ENCODE data around the gene CHST5.

Gene CHST5

GRCh38 chr16:75483222-75483621 lies 52.7 kb downstream of the CHST5 start:
- no peaks in the 10 kb centered on the region for H3K36me3 ChIP-seq (ENCODE audit: control insufficient read depth, insufficient read depth, low read length)
- H3K79me2 ChIP-seq: no peaks in the 10 kb centered on the region
- peak overlapping the region; percentile 72 for H2AFZ ChIP-seq
- H3K4me2 ChIP-seq (ENCODE audit: low read length): no peak overlapping the region
- H3K9me3 ChIP-seq (ENCODE audit: control insufficient read depth, low read length): no peaks in the 10 kb centered on the region
- no peak overlapping the region for H3K4me3 ChIP-seq (ENCODE audit: low read depth, low read length)
- H3K27me3 ChIP-seq (ENCODE audit: control insufficient read depth, insufficient read depth, low read length): peaks cover 3% of the 10 kb centered on the region
- peak overlapping the region; percentile 54 for H3K27ac ChIP-seq
- TF ChIP-seq, protein P1, sequence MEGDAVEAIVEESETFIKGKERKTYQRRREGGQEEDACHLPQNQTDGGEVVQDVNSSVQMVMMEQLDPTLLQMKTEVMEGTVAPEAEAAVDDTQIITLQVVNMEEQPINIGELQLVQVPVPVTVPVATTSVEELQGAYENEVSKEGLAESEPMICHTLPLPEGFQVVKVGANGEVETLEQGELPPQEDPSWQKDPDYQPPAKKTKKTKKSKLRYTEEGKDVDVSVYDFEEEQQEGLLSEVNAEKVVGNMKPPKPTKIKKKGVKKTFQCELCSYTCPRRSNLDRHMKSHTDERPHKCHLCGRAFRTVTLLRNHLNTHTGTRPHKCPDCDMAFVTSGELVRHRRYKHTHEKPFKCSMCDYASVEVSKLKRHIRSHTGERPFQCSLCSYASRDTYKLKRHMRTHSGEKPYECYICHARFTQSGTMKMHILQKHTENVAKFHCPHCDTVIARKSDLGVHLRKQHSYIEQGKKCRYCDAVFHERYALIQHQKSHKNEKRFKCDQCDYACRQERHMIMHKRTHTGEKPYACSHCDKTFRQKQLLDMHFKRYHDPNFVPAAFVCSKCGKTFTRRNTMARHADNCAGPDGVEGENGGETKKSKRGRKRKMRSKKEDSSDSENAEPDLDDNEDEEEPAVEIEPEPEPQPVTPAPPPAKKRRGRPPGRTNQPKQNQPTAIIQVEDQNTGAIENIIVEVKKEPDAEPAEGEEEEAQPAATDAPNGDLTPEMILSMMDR (IDR thresholded peaks at IDR 0.05): no peak
- no peak overlapping the region for H3K9ac ChIP-seq
- peaks cover 18% of the 10 kb centered on the region for H3K4me1 ChIP-seq

- H3K9ac ChIP-seq: no peak overlapping the region
- TF ChIP-seq, protein P1 (IDR thresholded peaks at IDR 0.05): no peak
- no peak overlapping the region for H3K4me3 ChIP-seq (ENCODE audit: low read depth, low read length)
- H2AFZ ChIP-seq: no peak overlapping the region
- no peaks in the 10 kb centered on the region for H3K36me3 ChIP-seq (ENCODE audit: control insufficient read depth, insufficient read depth, low read length)
- H3K27me3 ChIP-seq (ENCODE audit: control insufficient read depth, insufficient read depth, low read length): peaks cover 3% of the 10 kb centered on the region
- peak overlapping the region; percentile 54 for H3K27ac ChIP-seq
- H3K9me3 ChIP-seq (ENCODE audit: control insufficient read depth, low read length): no peaks in the 10 kb centered on the region
- no peak overlapping the region for H3K4me2 ChIP-seq (ENCODE audit: low read length)
- no peaks in the 10 kb centered on the region for H3K79me2 ChIP-seq
- H3K4me1 ChIP-seq: peaks cover 18% of the 10 kb centered on the region
These were observed 53.3 kb downstream of the CHST5 start for GRCh38 chr16:75482434-75483205.

DNA sequence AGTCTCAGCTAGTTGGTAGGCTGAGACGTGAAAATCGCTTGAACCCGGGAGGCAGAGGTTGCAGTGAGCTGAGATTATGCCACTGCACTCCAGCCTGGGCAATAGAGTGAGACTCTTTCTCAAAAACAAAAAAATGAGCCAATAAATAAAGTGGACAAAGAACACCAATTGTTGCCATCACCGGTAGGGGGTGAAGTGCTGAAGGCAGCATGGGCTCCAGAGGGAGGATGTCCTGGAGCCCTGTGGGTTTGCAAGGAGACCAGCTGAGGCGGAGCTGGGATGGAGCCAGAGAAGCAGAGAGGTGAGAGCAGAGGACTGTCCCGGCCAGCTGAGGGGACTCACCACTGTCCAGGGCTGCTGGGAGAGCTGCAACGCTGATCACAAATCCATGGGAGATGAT lies 54.4 kb downstream of the CHST5 start:
- Histone ChIP-seq H3K4me3 (ENCODE audit: low read depth, low read length) (no peak overlapping the region), H3K27me3 (ENCODE audit: control insufficient read depth, insufficient read depth, low read length) (peaks cover 3% of the 10 kb centered on the region), H3K9me3 (ENCODE audit: control insufficient read depth, low read length) (no peaks in the 10 kb centered on the region)

DNA sequence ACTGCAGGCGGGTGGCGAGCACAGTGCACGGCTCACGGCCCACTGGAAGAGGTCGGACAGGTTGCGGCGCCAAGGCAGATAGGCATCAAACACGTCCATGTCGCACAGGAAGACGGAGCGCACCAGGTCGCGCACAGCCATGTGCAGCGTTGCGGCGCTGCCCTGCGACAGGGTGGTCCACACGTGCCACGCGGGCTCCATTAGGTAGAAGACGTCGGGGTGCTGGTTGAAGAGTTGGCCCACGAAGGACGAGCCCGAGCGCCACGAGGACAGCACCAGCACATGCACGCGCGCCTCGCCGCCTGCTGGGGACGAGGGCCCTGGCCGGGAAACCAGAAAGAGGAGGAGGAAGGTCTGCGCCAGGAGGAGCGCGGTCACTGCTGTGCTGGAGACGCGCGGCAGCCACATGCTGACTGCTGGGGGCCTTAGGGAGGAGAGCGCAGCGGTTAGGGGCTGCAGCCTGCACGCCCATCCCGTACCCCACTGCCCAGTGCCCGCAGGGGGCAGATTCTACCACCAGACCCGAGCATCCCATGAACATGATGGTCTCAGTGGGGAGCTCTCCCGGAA lies 56.4 kb downstream of the CHST5 start:
- Histone ChIP-seq H3K36me3 (ENCODE audit: control insufficient read depth, insufficient read depth, low read length) (no peaks in the 10 kb centered on the region), H3K9ac (no peak overlapping the region), H3K27me3 (ENCODE audit: control insufficient read depth, insufficient read depth, low read length) (no peaks in the 10 kb centered on the region), H3K4me3 (ENCODE audit: low read depth, low read length) (no peak overlapping the region), H3K9me3 (ENCODE audit: control insufficient read depth, low read length) (no peaks in the 10 kb centered on the region), H3K4me2 (ENCODE audit: low read length) (no peak overlapping the region), H3K79me2 (no peaks in the 10 kb centered on the region), H3K4me1 (peaks cover 6% of the 10 kb centered on the region), H3K27ac (no peak overlapping the region), H2AFZ (no peak overlapping the region)
- TF ChIP-seq, protein P1 (IDR thresholded peaks at IDR 0.05): no peak

More for the DNA sequence above, 54.4 kb downstream of the CHST5 start:
- Histone ChIP-seq H3K27ac (no peak overlapping the region), H3K36me3 (ENCODE audit: control insufficient read depth, insufficient read depth, low read length) (no peaks in the 10 kb centered on the region), H3K4me2 (ENCODE audit: low read length) (no peak overlapping the region), H3K9ac (no peak overlapping the region), H2AFZ (no peak overlapping the region), H3K4me1 (peaks cover 18% of the 10 kb centered on the region), H3K79me2 (no peaks in the 10 kb centered on the region)
- TF ChIP-seq, protein P1 (IDR thresholded peaks at IDR 0.05): no peak
